B cell (primary cell): ENCODE data around the gene ADAM11. TPM values are rescaled to one million over a fixed set of nuclear protein-coding genes. Genes with fewer than 3 reads are reported as not detected.

Experiments
- ATAC-seq: fragments of 200-7000 bp; cut with Tn5 transposase; one replicate; pipeline ENCODE4 v1.10.0; 2021; ENCODE audit warnings: low read depth, mild to moderate bottlenecking, moderate number of reproducible peaks, moderate library complexity
- CTCF ChIA-PET: fragments of 350-600 bp; sonication (Branson Sonifier 250); formaldehyde crosslinking; loops from one replicate; lab custom pipeline; 2021; ENCODE audit warnings: antibody characterized with exemption, inconsistent platforms; lab: Charles Lee
- POLR2A ChIA-PET: fragments of 350-600 bp; sonication (Branson Sonifier 250); formaldehyde crosslinking; loops from one replicate; lab custom pipeline; 2021; ENCODE audit warnings: antibody characterized with exemption; lab: Charles Lee
- DNase-seq: peaks from one replicate; pipeline ENCODE4 v3.0.0; 2013
- H2AFZ ChIP-seq: 2 replicates; pipeline ENCODE4 v1.6.1; 2012; ENCODE audit warnings: mild to moderate bottlenecking, low read depth, low read length; ENCODE audit not compliant: insufficient read depth, poor library complexity, severe bottlenecking
- H3K27ac ChIP-seq, 2 donors: 1 replicate in 1 of 2; 2 replicates in 1 of 2; pipeline ENCODE4 v1.5.1; 2012 to 2013; ENCODE audit warnings: low read length in 2 of 2, mild to moderate bottlenecking in 2 of 2, moderate library complexity in 1 of 2
- H3K27me3 ChIP-seq, 4 experiments: fragments of 200-600 bp in 1 of 4; sonication (generic) in 1 of 4; replicated peaks in 1 of 4; 1 replicate in 2 of 4; 2 replicates in 2 of 4; pipeline versions ENCODE4 v1.6.1 to v1.7.0; 2013 to 2016; ENCODE audit warnings: low read length in 3 of 4, mild to moderate bottlenecking in 2 of 4, mixed read lengths in 1 of 4, moderate library complexity in 1 of 4; ENCODE audit not compliant: insufficient read depth in 4 of 4, control insufficient read depth in 3 of 4; ENCODE audit errors: control extremely low read depth in 1 of 4
- H3K36me3 ChIP-seq, 2 experiments: replicated peaks in 1 of 2; 1 replicate in 1 of 2; 2 replicates in 1 of 2; pipeline versions ENCODE4 v1.6.1 to v1.7.1; 2013; ENCODE audit warnings: low read length in 1 of 2; ENCODE audit not compliant: insufficient read depth in 2 of 2, control insufficient read depth in 1 of 2; ENCODE audit errors: control extremely low read depth in 1 of 2, extremely low read depth in 1 of 2
- H3K4me1 ChIP-seq, 2 donors: fragments of 200-600 bp in 1 of 2; sonication (generic) in 1 of 2; 1 replicate in 1 of 2; 2 replicates in 1 of 2; pipeline versions ENCODE4 v1.5.1 to v1.6.1; 2013 to 2017; ENCODE audit warnings: low read length in 2 of 2; ENCODE audit not compliant: control insufficient read depth in 2 of 2, insufficient read depth in 2 of 2
- H3K4me2 ChIP-seq: replicated peaks from 2 replicates; pipeline ENCODE3; 2012; ENCODE audit warnings: mild to moderate bottlenecking, low read depth, low read length; ENCODE audit not compliant: poor library complexity, severe bottlenecking
- H3K4me3 ChIP-seq, 5 experiments: fragments of 200-600 bp in 1 of 5; sonication (generic) in 1 of 5; 1 replicate in 3 of 5; 2 replicates in 2 of 5; pipeline versions ENCODE4 v1.5.1 to v1.7.0; 2011 to 2016; ENCODE audit warnings: low read length in 4 of 5, mild to moderate bottlenecking in 4 of 5, low read depth in 2 of 5, control low read depth in 1 of 5, moderate library complexity in 1 of 5; ENCODE audit not compliant: insufficient read depth in 1 of 5; ENCODE audit errors: control extremely low read depth in 1 of 5, extremely low read depth in 1 of 5
- H3K79me2 ChIP-seq: fragments of 200-600 bp; sonication (generic); one replicate; pipeline ENCODE4 v1.6.0; 2016; ENCODE audit warnings: low read length; ENCODE audit not compliant: control insufficient read depth, insufficient read depth
- H3K9ac ChIP-seq: fragments of 200-600 bp; sonication (generic); 2 replicates; pipeline ENCODE4 v1.6.1; 2017; ENCODE audit warnings: mild to moderate bottlenecking, low read length, moderate library complexity
- H3K9me3 ChIP-seq, 3 donors: one replicate each; pipeline versions ENCODE4 v1.6.1 to v1.7.1; 2013; ENCODE audit warnings: low read length in 2 of 3; ENCODE audit not compliant: control insufficient read depth in 2 of 3, insufficient read depth in 1 of 3; ENCODE audit errors: control extremely low read depth in 1 of 3
- H4K20me1 ChIP-seq: 2 replicates; pipeline ENCODE4 v1.6.0; 2012; ENCODE audit warnings: mild to moderate bottlenecking, low read length; ENCODE audit not compliant: insufficient read depth, control insufficient read depth, poor library complexity, severe bottlenecking
- H3K27ac Mint-ChIP-seq: one replicate; pipeline ENCODE4 v1.8.0; 2021; ENCODE audit warnings: mixed read lengths
- H3K27me3 Mint-ChIP-seq: one replicate; pipeline ENCODE4 v1.8.0; 2021; ENCODE audit warnings: mixed read lengths
- H3K4me1 Mint-ChIP-seq: one replicate; pipeline ENCODE4 v1.8.0; 2021; ENCODE audit warnings: mixed read lengths
- H3K4me3 Mint-ChIP-seq: one replicate; pipeline ENCODE4 v1.8.0; 2021; ENCODE audit warnings: mixed read lengths
- H3K9me3 Mint-ChIP-seq: one replicate; pipeline ENCODE4 v1.8.0; 2022; ENCODE audit warnings: mixed read lengths; ENCODE audit not compliant: insufficient read depth
- CTCF ChIP-seq: fragments of 200-600 bp; IDR thresholded peaks from one replicate; pipeline ENCODE4 v1.8.0; 2022; ENCODE audit warnings: antibody characterized with exemption, mild to moderate bottlenecking
- EZH2 ChIP-seq: IDR thresholded peaks from 2 replicates; pipeline ENCODE4 v1.6.1; 2012; ENCODE audit warnings: borderline replicate concordance, low read depth, mild to moderate bottlenecking, moderate library complexity, low read length; ENCODE audit not compliant: insufficient read depth, poor library complexity, severe bottlenecking
- WGBS: methylation state at CpG from one replicate; pipeline ENCODE4 v1.1.5; 2013; ENCODE audit warnings: missing lambda C conversion rate; ENCODE audit not compliant: insufficient coverage; 5-methylcytosine and 5-hydroxymethylcytosine counted together
- intact Hi-C: fragments of 100-400 bp; cut with micrococcal nuclease; formaldehyde crosslinking; loops from one replicate; pipeline ENCODE4 v1.10.0; 2022
- polyA plus RNA-seq: library from polyadenylated mRNA; depleted of rRNA; stranded (reverse); fragments of >200 nt; gene quantifications from 2 replicates; pipeline ENCODE4 v1.2.3, GENCODE V29; 2012
- total RNA-seq, 2 donors: library from RNA; stranded (reverse); fragments of 120-200 nt in 1 of 2; gene quantifications; 1 replicate in 1 of 2; 2 replicates in 1 of 2; pipeline versions ENCODE4 v1.2.3 to v1.2.4, GENCODE V29; 2013 to 2022

Gene ADAM11
- total and polyA plus RNA-seq, 2 donors (not counting 1 experiment from before 2014, with no cell fraction given): 0.39 to 1.00 TPM

- 93% methylated on average over 14 of the region's 15 CpGs for WGBS
- H3K4me2 ChIP-seq: no peak overlapping the region
These were observed 28.6 kb downstream of the ADAM11 start for GRCh38 chr17:44787271-44787940.

More at GRCh38 chr17:44787271-44787940, 28.6 kb downstream of the ADAM11 start:
- no peak for TF ChIP-seq CTCF
- TF ChIP-seq EZH2: no peak
- H3K79me2 ChIP-seq: no peaks in the 10 kb centered on the region
- intact Hi-C loops: no loop called here
- ATAC-seq (no peak), DNase-seq (no peak)
- no peaks in the 10 kb centered on the region for H3K36me3 ChIP-seq
- H4K20me1 ChIP-seq: no peaks in the 10 kb centered on the region
- H3K27me3 ChIP-seq: no peaks in the 10 kb centered on the region
- ChIA-PET POLR2A (no interaction called here), CTCF (no interaction called here)
- H3K9ac ChIP-seq: no peak overlapping the region
- Mint-ChIP-seq H3K4me1 (no peaks in the 10 kb centered on the region), H3K4me3 (no peak overlapping the region), H3K9me3 (no peaks in the 10 kb centered on the region), H3K27ac (no peak overlapping the region), H3K27me3 (peaks cover 4% of the 10 kb centered on the region)
- no peak overlapping the region for H2AFZ ChIP-seq
- no peak overlapping the region for H3K27ac ChIP-seq
- H3K9me3 ChIP-seq: no peaks in the 10 kb centered on the region
- H3K4me3 ChIP-seq: no peak overlapping the region
- no peaks in the 10 kb centered on the region for H3K4me1 ChIP-seq
